GM21723 (cell line): ENCODE measurements around the gene SLC24A3.
"Not testable (repeated sequence)": the region's sequence is repeated elsewhere in the genome, so short reads cannot be mapped to it uniquely, and the experiment has no call there.

ENCODE experiments used
- ATAC-seq: cut with Tn5 transposase; IDR thresholded peaks from one replicate; pipeline ENCODE4 v1.9.1; 2021; ENCODE audit warnings: mild to moderate bottlenecking, moderate library complexity; ENCODE audit not compliant: unreplicated experiment

SLC24A3 gene

GRCh38 chr20:19658137-19658536 is 445.7 kb downstream of the SLC24A3 start:
- peak; percentile 81 for ATAC-seq

DNA sequence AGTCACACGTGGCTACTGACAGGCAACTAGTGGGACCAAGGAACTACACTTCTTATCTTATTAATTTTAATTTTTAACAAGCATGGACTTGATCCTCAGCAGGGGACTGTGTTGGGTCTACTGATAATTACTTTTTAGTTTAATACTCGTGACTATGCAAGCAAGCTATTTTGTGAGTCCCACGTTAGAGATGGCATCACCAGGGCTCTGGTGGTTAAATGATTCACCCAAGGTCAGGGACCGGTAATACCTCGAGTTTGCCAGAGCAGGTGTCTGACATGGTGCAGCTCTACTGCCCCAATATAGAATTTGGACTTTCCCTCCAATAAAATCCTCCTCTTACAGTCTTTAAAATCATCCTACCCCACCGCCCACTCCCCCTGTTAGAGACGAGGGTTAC is 447.0 kb downstream of the SLC24A3 start:
- ATAC-seq, result no peak

GRCh38 chr20:19660808-19661378 is 448.5 kb downstream of the SLC24A3 start:
- no peak for ATAC-seq

GRCh38 chr20:19661717-19662636 is 449.5 kb downstream of the SLC24A3 start:
- ATAC-seq, result peak; percentile 56

DNA sequence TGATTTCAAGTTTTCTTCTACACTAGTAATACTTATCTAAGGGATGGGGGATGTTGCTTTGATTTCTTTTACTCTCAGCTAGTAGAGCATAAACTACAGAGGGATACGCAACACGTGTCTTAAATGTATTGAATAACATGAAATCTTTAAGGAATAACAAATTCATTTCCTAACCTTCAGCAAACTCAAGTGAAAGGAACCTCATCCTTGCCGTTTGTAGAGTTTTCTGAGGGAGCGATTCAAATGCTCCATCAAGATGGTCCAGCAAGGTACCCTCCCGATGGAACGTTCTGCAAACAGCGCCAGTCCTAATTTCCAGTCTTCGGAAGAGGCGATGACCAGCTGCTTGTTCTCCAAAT is 450.2 kb downstream of the SLC24A3 start:
- no peak for ATAC-seq

- ATAC-seq, result no peak
These were observed 456.0 kb downstream of the SLC24A3 start for GRCh38 chr20:19668418-19668817.

- ATAC-seq, result no peak
These were observed 458.4 kb downstream of the SLC24A3 start for GRCh38 chr20:19670829-19671228.

- no peak for ATAC-seq
These were observed 458.9 kb downstream of the SLC24A3 start for GRCh38 chr20:19671374-19671773.

DNA sequence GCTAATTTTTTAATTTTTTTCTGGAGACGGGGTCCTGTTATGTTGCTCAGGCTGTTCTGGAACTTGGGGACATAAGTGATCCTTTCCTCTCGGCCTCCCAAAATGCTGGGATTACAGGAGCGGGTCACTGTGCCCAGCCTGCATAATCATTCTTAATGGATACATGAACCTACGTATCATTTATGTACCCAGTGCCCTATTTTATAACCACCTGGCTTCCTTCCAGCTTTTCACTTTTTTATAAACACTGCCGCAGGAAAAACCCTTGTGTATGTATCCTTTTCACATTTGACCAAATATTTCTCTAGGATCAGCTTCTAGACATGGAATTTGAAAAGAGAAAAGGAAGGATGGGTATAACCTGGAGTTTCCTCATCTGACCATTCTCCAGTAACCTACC is 460.1 kb downstream of the SLC24A3 start:
- ATAC-seq, result no peak

GRCh38 chr20:19673575-19673974 is 461.1 kb downstream of the SLC24A3 start:
- ATAC-seq, result no peak

DNA sequence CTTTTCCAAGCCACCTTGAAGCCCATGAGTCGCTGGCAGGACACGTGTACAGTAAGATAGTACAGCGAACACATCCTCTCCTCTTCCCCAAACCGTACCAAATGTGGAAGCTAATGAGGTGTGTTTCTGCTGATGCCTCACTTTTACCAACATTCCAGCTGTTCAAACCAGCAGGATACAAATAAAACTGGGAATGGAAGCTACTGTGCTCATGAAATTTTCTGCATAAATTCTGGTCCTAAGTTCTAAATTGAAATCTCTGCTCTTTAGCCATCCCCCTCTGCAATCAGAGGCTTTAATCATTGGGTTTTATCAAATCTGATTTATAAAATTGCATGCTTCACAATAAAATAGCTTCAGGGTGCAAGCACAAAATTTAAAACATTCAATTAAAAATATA is 463.8 kb downstream of the SLC24A3 start:
- no peak for ATAC-seq

GRCh38 chr20:19677336-19677735 is 464.9 kb downstream of the SLC24A3 start:
- ATAC-seq, result no peak

DNA sequence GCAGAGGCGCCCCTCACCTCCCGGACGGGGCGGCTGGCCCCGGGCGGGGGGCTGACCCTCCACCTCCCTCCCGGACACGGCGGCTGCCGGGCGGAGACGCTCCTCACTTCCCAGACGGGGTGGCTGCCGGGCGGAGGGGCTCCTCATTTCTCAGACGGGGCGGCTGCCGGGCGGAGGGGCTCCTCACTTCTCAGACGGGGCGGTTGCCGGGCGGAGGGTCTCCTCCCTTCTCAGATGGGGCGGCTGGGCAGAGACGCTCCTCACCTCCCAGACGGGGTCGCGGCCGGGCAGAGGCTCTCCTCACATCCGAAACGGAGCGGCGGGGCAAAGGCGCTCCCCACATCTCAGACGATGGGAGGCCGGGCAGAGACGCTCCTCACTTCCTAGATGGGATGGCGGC is 466.1 kb downstream of the SLC24A3 start:
- ATAC-seq, result not testable (repeated sequence)

DNA sequence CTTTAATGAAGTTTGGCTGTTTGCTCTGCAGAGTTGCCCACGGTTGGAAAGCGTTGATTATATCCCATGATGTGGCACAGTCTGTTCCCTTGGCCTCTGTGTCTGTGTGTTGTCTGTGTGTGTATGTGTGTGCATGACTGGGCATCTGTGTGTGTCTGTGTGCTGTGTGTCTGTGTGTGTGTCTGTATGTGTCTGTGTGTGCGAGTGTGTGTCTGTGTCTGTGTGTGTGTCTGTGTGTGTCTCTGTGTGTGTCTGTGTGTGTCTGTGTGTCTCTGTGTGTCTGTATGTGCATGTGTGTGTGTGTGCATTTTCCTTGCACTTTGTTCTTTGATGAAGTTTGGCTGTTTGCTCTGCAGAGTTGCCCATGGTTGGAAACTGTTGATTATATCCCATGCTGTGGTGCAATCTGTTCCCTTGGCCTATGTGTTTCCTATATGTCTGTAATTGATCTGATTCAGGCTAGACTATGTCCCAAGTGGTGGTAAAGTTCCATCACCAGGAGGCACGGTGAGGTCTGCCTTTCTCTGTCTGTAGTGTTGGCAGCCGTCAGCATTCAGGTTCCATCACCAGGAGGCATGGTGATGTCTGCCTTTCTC is 467.6 kb downstream of the SLC24A3 start:
- ATAC-seq, result no peak

DNA sequence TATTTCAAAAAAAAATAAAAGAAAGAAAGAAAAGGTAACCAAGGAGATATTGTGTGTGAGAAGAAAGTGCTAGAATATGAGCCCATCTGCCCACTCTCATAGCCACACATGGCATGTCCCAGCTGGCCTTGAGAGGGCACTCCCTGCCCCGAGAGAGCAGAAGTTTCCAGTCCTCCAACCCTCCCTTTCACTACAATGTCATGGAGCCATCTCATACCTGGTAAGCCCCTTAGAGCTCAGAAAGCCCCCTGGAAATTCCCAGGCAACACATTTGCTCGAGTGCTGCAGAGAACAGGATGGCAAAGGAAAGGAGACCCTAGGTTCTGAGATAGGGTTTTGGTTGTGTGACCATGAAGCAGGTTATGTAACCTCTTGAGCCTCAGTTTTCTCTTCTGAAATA is 469.8 kb downstream of the SLC24A3 start:
- no peak for ATAC-seq

DNA sequence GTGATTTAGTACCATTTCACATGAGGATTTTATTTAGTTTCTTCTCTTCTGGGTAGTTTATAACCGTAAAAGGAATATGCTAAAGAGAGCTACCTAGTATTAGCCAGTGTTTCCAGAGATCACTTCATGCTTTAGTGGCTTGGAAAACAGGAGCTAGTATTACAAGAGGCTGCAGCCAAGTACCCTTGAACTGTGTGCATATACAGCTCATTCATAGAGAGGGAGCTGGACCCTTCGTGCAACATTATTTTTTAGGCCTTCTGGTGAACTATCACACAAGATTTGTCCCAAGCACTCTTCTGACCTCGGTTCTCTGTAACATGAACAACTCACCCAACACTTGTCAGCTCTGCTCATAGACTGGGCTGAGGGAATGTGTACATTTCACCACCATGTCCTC is 470.7 kb downstream of the SLC24A3 start:
- no peak for ATAC-seq

- no peak for ATAC-seq
These were observed 471.4 kb downstream of the SLC24A3 start for GRCh38 chr20:19683822-19684221.

GRCh38 chr20:19688031-19688806 is 475.8 kb downstream of the SLC24A3 start:
- no peak for ATAC-seq

- ATAC-seq, result no peak
These were observed 478.0 kb downstream of the SLC24A3 start for GRCh38 chr20:19690462-19690861.

DNA sequence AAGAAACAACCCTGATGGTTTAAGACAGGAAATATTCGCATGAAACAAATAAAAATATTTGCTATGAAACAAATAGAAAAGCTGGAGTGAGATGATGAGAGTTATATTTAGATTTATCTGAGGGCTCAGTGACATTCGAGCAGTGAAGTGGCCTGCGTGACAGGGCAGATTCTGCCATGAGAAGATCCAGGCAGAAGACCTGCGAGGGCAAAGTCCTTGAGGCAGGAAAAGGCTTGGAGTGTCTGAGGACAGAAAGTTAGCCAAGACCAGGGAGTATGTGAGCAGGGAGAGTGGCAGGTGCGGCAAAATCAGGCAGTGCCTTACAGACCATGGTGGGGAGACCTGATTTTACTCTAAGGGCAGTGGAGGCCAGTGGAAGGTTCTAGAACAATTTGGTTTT is 478.7 kb downstream of the SLC24A3 start:
- no peak for ATAC-seq

DNA sequence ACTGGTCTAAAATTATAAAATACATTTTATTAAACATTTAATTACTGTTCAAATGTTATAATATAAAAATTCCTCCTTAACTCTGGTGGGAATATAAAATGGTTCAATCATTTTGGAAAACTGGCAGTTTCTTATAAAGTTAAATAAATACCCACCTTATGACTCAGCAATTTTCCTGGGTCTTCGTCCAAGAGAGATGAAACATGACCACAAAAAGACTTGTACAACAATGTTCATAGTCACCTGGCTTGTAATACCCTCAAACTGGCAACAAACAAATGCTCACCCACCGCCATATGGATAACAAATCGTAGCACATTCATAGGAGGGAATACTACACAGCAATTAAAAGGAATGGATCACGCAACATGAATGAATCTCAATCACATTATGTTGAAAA is 479.7 kb downstream of the SLC24A3 start:
- ATAC-seq, result no peak
